K562 (cell line): ENCODE data around the gene CDC123. TPM values are rescaled to one million over a fixed set of nuclear protein-coding genes. Genes with fewer than 3 reads are reported as not detected.

Experiments used
- CHD7 ChIP-seq: fragments of 200-600 bp; sonication (generic); IDR thresholded peaks from one replicate; pipeline ENCODE4 v1.6.1; 2012; ENCODE audit warnings: mild to moderate bottlenecking, low read depth, low read length, inconsistent platforms
- CUX1 ChIP-seq: fragments of 200-800 bp; sonication (Bioruptor generic); IDR thresholded peaks from 2 replicates; pipeline ENCODE4 v1.6.1; 2016; ENCODE audit warnings: missing genetic modification characterization, missing compliant biosample characterization
- HDGF ChIP-seq: fragments of 450-650 bp; IDR thresholded peaks from 2 replicates; pipeline ENCODE4 v1.6.1; 2016
- POLR2AphosphoS5 ChIP-seq: IDR thresholded peaks from 2 replicates; pipeline ENCODE4 v1.6.1; 2011; ENCODE audit warnings: mild to moderate bottlenecking, low read depth, low read length, moderate library complexity; ENCODE audit not compliant: control insufficient read depth, insufficient read depth
- ZBTB43 ChIP-seq: sonication (generic); formaldehyde crosslinking; IDR thresholded peaks from 2 replicates; pipeline ENCODE4 v1.8.0; 2023; ENCODE audit warnings: mild to moderate bottlenecking, missing genetic modification reagents
- ZZZ3 ChIP-seq: fragments of 450-650 bp; IDR thresholded peaks from 2 replicates; pipeline ENCODE4 v1.6.1; 2016; ENCODE audit warnings: antibody characterized with exemption, mild to moderate bottlenecking, moderate library complexity
- polyA plus RNA-seq, 8 experiments: library from polyadenylated mRNA; depleted of rRNA in 4 of 8; stranded (reverse) in 5 of 8; unstranded in 3 of 8; fragments of >200 nt; fragmentation: Nextera tagmentation in 2 of 8; fragmentation: Illumina TruSeq in 1 of 8; extraction: Ambion mirVana in 2 of 8; extraction: Trizol in 1 of 8; gene quantifications; 2 replicates each; pipeline versions ENCODE4 v1.2.1 to v1.2.3, GENCODE V29; 2011 to 2014; ENCODE audit warnings: inconsistent platforms in 1 of 8, missing spikeins in 1 of 8
- total RNA-seq, 7 experiments: library from RNA; depleted of rRNA in 6 of 7; stranded (reverse); fragments of >200 nt in 6 of 7; fragmentation: Illumina TruSeq in 2 of 7; extraction: Trizol in 2 of 7; gene quantifications; 2 replicates each; pipeline versions ENCODE4 v1.2.1 to v1.2.3, GENCODE V29; 2011 to 2021; ENCODE audit warnings: low replicate concordance in 1 of 7

CDC123 gene
- total and polyA plus RNA-seq, 9 of the 15 experiments (the other 6 are each of a cell fraction or from before 2014, with no cell fraction given), result 137 to 288 (median 175) TPM

GRCh38 chr10:12255048-12255447, 59.1 kb downstream of the CDC123 start (continued):
- TF ChIP-seq CHD7 (no peak), CUX1 (no peak), ZZZ3 (no peak), POLR2AphosphoS5 (no peak), ZBTB43 (no peak), HDGF (no peak)
